Right atrium auricular region (tissue), 2 donors: ENCODE measurements around the gene CCDC159. TPM values are rescaled to one million over a fixed set of nuclear protein-coding genes. Genes with fewer than 3 reads are reported as not detected.

Experiments used
- DNase-seq: peaks from one replicate; pipeline ENCODE4 v3.0.0-alpha.2; 2019; ENCODE audit warnings: low spot score
- H3K27ac ChIP-seq, 2 donors: fragments of 200-600 bp; sonication (generic); 1 replicate in 1 of 2; 2 replicates in 1 of 2; pipeline ENCODE4 v1.5.1; 2016 to 2019
- H3K27me3 ChIP-seq, 2 donors: fragments of 200-600 bp; sonication (generic); one replicate each; pipeline versions ENCODE4 v1.5.1 to v1.6.0; 2017 to 2019
- H3K36me3 ChIP-seq: fragments of 200-600 bp; sonication (generic); one replicate; pipeline ENCODE4 v1.5.1; 2016
- H3K4me1 ChIP-seq, 2 donors: fragments of 200-600 bp; sonication (generic); one replicate each; pipeline versions ENCODE4 v1.5.1 to v1.6.0; 2017 to 2019
- H3K4me3 ChIP-seq, 2 donors: fragments of 200-600 bp; sonication (generic); 1 replicate in 1 of 2; 2 replicates in 1 of 2; pipeline ENCODE4 v1.5.1; 2017 to 2019; ENCODE audit warnings: mild to moderate bottlenecking in 1 of 2, moderate library complexity in 1 of 2
- H3K9me3 ChIP-seq, 2 donors: fragments of 200-600 bp; sonication (generic); one replicate each; pipeline ENCODE4 v1.5.1; 2019
- CTCF ChIP-seq, 2 donors: fragments of 200-600 bp; sonication (generic); IDR thresholded peaks; one replicate each; pipeline ENCODE4 v1.5.1; 2019; ENCODE audit warnings: antibody characterized with exemption in 2 of 2
- total RNA-seq, 2 donors: library from RNA; depleted of rRNA; stranded (reverse); fragments of >200 nt; gene quantifications; one replicate each; pipeline ENCODE4 v1.1.0, GENCODE V29; 2016

The CCDC159 gene
- total RNA-seq, 2 donors from 2014 or later: 12.1 to 18.8 TPM

DNA sequence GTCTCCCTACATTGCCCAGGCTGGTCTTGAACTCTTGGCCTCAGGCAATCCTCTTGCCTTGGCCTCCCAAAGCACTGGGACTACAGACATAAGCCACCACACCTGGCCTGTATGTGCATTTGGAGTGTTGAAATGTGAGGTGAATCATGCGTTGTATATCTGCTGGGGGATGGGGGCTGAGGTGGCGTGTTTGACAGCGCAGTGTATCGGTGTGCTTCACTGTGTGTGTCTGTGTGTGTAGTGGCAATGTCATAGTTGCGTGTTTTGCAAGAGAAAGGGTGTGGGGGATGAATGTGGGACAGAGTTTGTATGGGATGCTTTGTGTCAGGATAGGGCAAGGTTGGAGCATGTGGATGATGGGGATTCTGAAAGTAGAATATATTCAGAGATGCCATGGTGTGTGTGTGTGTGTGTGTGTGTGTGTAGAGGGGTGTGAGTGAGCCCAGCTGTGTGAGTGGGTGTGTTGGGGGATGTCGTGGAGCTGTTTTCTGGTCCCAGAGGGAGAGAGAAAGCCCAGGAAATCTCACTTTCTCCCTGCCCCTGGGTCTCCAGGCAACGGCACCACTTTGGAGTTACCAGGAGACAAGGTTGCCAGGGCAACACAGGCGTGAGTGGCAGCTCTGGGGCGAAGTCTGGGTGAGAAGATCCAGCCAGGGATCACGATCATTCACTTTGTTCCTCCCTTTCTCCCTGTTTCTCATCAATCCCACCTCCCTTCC is 27.0 kb downstream of the CCDC159 start:
- no peaks in the 10 kb centered on the region for H3K27me3 ChIP-seq
- H3K27ac ChIP-seq: no peak overlapping the region
- no peaks in the 10 kb centered on the region for H3K36me3 ChIP-seq
- no peak for TF ChIP-seq CTCF (IDR thresholded peaks at IDR 0.05)
- DNase-seq: no peak
- H3K4me3 ChIP-seq: no peak overlapping the region
- H3K9me3 ChIP-seq: no peaks in the 10 kb centered on the region
- H3K4me1 ChIP-seq: peaks cover 0 to 35% of the 10 kb centered on the region in 2 donors

- Histone ChIP-seq H3K4me3 (peak overlapping the region; percentile 67 to 71), H3K9me3 (no peaks in the 10 kb centered on the region), H3K36me3 (no peaks in the 10 kb centered on the region), H3K27ac (peak overlapping the region; percentile 94 to 98), H3K4me1 (peaks cover 0 to 40% of the 10 kb centered on the region in 2 donors), H3K27me3 (no peaks in the 10 kb centered on the region)
- no peak for TF ChIP-seq CTCF (IDR thresholded peaks at IDR 0.05)
- DNase-seq: no peak
Observed at GRCh38 chr19:11373885-11374432, 27.6 kb downstream of the CCDC159 start.

GRCh38 chr19:11374433-11375142 is 28.3 kb downstream of the CCDC159 start, which contains the start of gene SWSAP1:
Gene SWSAP1 (plus strand): TSS chr19:11374666. CDS start chr19:11374681, 15 bp downstream.
- no peaks in the 10 kb centered on the region for H3K27me3 ChIP-seq
- DNase-seq: peak; percentile 99
- peak within 1 kb of the TSS; percentile 67 to 71 for H3K4me3 ChIP-seq
- H3K36me3 ChIP-seq: no peaks in the 10 kb centered on the region
- no peak for TF ChIP-seq CTCF (IDR thresholded peaks at IDR 0.05)
- peak within 1 kb of the TSS; percentile 94 to 98 for H3K27ac ChIP-seq
- no peaks in the 10 kb centered on the region for H3K9me3 ChIP-seq
- peaks cover 0 to 40% of the 10 kb centered on the region in 2 donors for H3K4me1 ChIP-seq

- peak overlapping the region; percentile 33 to 67 for H3K4me3 ChIP-seq
- no peaks in the 10 kb centered on the region for H3K27me3 ChIP-seq
- H3K27ac ChIP-seq: peak overlapping the region; percentile 74 to 98
- peaks cover 0 to 40% of the 10 kb centered on the region in 2 donors for H3K4me1 ChIP-seq
- H3K36me3 ChIP-seq: no peaks in the 10 kb centered on the region
- DNase-seq: peak; percentile 67
- H3K9me3 ChIP-seq: no peaks in the 10 kb centered on the region
- no peak for TF ChIP-seq CTCF (IDR thresholded peaks at IDR 0.05)
Observed at GRCh38 chr19:11375143-11375948, 29.0 kb downstream of the CCDC159 start.

DNA sequence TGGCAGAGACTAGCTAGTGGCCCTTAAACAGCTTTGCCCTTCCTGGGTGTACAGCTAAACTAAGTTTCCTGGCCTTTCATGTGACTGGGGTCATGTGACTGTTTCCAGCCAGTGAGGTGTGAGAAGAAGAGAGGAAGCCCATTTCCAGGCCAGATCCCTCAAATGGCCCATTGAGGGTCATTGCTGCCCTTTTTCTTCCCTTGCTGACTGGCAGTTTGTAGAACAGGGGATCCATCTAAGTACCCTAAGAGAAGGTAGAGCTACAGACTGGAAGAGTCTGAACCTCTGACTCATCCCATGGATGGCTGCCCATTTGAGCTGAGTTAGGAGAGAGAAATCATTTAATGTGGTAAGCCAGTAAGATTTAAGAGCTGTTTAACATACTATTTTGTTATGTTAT is 30.9 kb downstream of the CCDC159 start:
- Histone ChIP-seq H3K4me1 (peaks cover 0 to 49% of the 10 kb centered on the region in 2 donors), H3K27ac (peak overlapping the region; percentile 30 to 48), H3K27me3 (no peaks in the 10 kb centered on the region), H3K9me3 (no peaks in the 10 kb centered on the region), H3K4me3 (no peak overlapping the region), H3K36me3 (no peaks in the 10 kb centered on the region)
- TF ChIP-seq CTCF (IDR thresholded peaks at IDR 0.05): no peak
- DNase-seq: no peak
